GM19452 (cell line): ENCODE results near the gene ARRDC4.

Experiments used
- ATAC-seq: cut with Tn5 transposase; IDR thresholded peaks from one replicate; pipeline ENCODE4 v1.9.1; 2021; ENCODE audit not compliant: unreplicated experiment

The ARRDC4 gene

GRCh38 chr15:97960364-97961066 lies at the start of gene ARRDC4:
Gene ARRDC4, plus strand, starts transcription at chr15:97960703. Its CDS starts 159 bp downstream, at chr15:97960862.
- ATAC-seq, result peak; percentile 65

- no peak for ATAC-seq
Measured at GRCh38 chr15:97914711-97915110, 45.8 kb upstream of the ARRDC4 start.

GRCh38 chr15:97915261-97915660 lies 45.2 kb upstream of the ARRDC4 start:
- ATAC-seq, result no peak

- ATAC-seq, result no peak
Measured at GRCh38 chr15:97921296-97921865, 39.1 kb upstream of the ARRDC4 start.

GRCh38 chr15:97929456-97930229 lies 30.9 kb upstream of the ARRDC4 start:
- no peak for ATAC-seq

GRCh38 chr15:97930230-97930629 lies 30.3 kb upstream of the ARRDC4 start:
- ATAC-seq, result no peak

GRCh38 chr15:97931314-97931713 lies 29.2 kb upstream of the ARRDC4 start:
- ATAC-seq, result no peak

GRCh38 chr15:97933589-97933988 lies 26.9 kb upstream of the ARRDC4 start:
- no peak for ATAC-seq

GRCh38 chr15:97940993-97941392 lies 19.5 kb upstream of the ARRDC4 start:
- ATAC-seq, result no peak

GRCh38 chr15:97941572-97941971 lies 18.9 kb upstream of the ARRDC4 start:
- ATAC-seq, result no peak

GRCh38 chr15:97944724-97945123 lies 15.8 kb upstream of the ARRDC4 start:
- ATAC-seq, result no peak

GRCh38 chr15:97947465-97948260 lies 12.8 kb upstream of the ARRDC4 start:
- ATAC-seq, result no peak

- no peak for ATAC-seq
Measured at GRCh38 chr15:97953254-97953653, 7.2 kb upstream of the ARRDC4 start.

GRCh38 chr15:97953748-97954147 lies 6.8 kb upstream of the ARRDC4 start:
- no peak for ATAC-seq

GRCh38 chr15:97955035-97955434 lies 5.5 kb upstream of the ARRDC4 start:
- ATAC-seq, result no peak

GRCh38 chr15:97955529-97955928 lies 5.0 kb upstream of the ARRDC4 start:
- ATAC-seq, result no peak

GRCh38 chr15:97959724-97960363 lies 659 bp upstream of the ARRDC4 start:
- no peak for ATAC-seq

- peak; percentile 5 for ATAC-seq
Measured at GRCh38 chr15:97961067-97961954, 808 bp downstream of the ARRDC4 start.

- no peak for ATAC-seq
Measured at GRCh38 chr15:97962263-97962662, 1.8 kb downstream of the ARRDC4 start.

- no peak for ATAC-seq
Measured at GRCh38 chr15:97963779-97964178, 3.3 kb downstream of the ARRDC4 start.
